ENCODE data around the gene BMPER.

BMPER gene

GRCh38 chr7:33905389-33906032 is at the start of gene BMPER:
BMPER (plus strand) TSS chr7:33905539; CDS start chr7:33905614, 75 bp downstream.
- DNase-seq = no peak

DNA sequence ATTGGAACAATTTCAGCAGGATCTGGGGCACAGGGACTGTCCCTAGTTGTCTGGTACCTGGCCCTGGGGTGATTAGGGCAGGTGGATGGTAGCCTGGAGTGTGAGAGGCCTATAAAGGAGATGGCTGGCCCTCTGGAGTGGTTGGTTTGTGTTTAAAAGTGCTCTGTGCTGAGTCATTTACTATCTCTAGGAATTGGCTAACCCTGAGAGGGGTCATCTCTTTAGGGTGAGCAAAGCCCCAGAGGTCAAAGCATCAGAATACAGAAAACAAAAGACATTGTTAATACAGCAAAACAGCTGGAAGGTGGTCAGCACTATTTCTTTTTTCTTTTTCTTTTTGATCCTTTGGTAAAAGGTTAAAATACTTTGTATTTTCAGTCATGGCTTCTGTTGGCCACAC is 43.4 kb upstream of the BMPER start:
- DNase-seq = no peak

DNA sequence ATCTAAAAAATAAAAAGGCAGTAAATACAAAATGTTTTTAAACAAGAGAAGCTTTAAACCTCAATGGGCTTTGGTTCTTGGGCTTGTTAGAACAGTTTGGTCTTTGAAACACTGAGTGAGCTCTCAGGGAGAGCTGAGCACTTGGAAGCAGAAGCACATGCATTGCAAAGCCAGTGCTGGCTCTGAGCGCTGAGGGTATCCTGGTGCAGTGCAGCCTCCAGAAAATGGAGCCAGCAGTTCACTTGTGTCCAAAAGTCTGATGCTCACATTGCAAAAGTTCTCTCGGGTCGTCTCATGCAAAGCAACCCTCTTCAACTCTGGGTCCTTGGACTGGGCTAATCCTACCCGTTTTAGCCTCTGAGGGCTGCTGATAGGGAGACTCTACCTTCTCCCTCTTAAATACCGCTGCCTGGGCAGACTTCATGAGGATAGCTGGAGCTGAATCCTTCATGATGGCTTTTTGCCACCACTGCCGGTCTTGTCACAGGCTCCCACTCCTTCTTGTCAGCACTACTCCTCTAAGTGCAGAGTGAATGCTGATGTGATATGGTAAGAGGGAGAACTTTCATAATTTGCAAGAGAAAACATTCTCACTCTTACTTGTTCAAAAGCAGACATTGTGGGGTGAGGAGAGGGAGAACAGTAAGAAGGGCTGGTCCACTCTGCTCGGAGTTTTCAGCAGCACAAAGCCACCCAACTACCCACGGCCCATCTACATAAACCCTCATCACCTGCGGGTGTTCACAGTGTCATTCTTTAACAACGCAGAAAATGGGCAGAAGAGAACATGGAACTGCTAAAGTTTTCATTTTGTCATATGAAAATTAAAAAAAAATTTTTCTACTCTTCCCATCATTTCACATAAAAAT is 42.2 kb upstream of the BMPER start:
- no peak for DNase-seq

GRCh38 chr7:33868166-33868565 is 37.2 kb upstream of the BMPER start:
- DNase-seq = no peak

DNA sequence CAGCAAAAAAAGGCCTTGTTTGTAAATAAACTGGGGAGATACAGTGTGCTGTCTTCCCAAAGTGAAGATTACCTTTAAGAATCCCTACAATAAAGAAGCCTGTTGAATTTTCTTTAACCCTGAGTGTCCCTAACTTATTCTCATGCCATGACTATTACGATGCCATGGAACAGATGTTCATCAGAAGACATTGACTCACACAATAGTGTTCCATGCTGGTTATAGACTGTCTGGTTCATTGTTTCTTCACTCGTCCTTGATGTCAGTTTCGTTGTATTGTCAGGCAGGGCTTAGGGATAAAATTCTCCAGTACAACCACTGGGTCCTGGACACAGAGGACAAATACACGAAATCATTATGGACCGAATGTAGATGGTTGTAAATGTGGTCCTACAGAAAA is 36.2 kb upstream of the BMPER start:
- DNase-seq = no peak

- DNase-seq = no peak
These were observed 35.2 kb upstream of the BMPER start for GRCh38 chr7:33870120-33870519.

DNA sequence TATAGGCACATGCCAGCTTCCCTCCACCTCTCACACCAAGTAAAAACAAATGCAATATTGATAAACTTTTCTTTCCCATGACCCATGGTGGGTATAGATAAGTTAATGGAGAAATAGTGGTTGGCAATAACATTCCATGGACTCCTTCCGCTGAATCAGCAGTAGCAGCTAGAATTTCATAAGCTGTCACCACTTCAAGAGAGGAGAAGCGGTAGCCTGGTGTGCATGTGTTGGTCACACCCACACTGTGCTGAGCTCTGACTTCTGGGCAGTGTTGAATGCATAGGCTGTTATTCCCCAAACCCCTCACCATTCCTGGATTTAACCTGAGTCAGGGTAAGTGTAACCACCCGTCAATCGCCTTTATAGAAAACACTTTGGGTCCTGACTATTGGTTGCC is 32.5 kb upstream of the BMPER start:
- DNase-seq = no peak

GRCh38 chr7:33873518-33873917 is 31.8 kb upstream of the BMPER start:
- DNase-seq = no peak

GRCh38 chr7:33873981-33874750 is 31.2 kb upstream of the BMPER start:
- no peak for DNase-seq

DNA sequence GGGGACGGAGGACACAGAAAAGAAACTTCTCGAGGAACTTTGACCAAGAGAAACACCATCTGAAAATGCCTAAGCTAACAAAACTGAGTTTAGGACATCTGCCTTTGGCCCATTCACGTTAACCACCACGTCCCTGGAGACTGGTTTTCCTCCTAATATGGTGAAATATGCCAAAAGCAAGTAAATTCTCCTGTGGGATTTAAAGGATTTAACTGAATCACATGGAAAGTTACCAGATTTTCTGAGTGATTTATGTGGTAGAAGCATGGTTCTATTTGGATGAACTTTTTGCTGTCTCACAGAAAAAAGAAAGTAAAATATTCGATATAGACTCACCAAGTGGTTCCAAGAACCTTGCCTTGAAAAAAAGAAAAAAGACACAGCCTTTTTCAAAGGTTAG is 30.4 kb upstream of the BMPER start:
- DNase-seq = no peak

DNA sequence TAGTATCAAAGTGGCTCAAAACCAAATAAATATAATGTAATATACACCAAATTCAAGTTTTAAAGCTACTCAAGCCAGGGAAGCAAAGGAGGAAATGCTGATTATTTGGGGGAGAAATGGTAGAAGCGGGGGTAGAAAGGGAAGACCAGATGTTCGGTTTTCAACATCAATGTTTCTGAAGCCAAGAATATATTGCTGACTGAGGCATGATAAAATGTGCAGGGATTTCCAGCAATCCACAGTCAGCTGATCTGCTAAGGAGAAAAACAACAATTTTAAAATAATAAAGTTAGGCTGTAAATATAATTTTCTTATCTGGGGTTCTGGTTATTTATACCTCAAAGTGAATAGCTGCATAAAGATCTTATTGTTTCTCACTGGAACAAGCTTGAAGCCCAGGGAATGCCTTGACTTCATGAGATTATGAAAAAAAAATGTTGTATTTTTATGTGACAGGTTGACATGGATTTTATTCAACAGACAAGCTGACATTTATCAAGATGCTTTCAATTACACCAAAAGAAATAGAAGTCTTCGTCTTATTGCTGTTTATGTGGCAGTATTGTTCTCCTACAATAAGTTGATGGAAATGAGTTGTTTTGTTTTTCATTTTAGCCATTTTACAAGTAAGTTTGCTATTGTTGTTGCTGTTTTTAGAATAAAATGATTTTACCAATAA is 28.6 kb upstream of the BMPER start:
- DNase-seq = no peak

DNA sequence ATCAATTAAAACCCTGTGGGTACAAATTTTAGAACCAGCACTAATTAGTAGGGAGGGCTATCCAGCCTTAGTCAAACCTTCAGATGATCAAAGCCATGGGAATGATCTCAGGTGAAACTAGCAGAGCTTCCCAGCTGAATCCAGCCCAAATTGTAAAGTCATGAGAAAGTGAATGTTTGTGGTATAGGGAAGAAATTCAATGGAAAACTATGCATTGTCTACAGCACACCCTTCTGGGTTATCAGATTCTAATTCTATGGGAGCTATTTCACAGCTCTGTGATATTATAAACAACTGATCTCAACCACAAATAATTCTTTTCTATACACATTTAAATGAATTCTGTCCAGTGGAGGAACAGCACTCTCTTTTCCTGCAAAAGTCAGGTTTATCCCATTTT is 24.6 kb upstream of the BMPER start:
- no peak for DNase-seq

DNA sequence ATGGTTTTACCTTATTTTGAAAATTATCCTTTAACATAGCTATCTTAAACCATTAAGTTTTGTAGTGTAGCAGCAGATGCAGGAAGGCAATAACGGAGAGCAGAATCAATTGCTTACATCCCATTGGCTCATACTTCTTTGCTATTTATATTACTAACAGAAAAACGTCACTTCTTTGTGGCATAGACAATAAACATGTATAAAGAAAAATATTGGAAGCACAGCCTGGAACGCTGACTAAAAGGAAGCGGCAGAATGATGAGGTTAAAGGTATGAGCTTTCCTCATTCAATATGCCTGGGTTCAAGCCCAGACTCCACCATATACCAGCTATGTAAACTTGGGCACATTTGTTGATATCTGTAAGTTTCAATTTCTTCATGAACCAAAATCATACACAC is 24.0 kb upstream of the BMPER start:
- no peak for DNase-seq

GRCh38 chr7:33882040-33882837 is 23.1 kb upstream of the BMPER start:
- no peak for DNase-seq

GRCh38 chr7:33882950-33883670 is 22.2 kb upstream of the BMPER start:
- no peak for DNase-seq

- DNase-seq = no peak
These were observed 21.7 kb upstream of the BMPER start for GRCh38 chr7:33883671-33883965.

- no peak for DNase-seq
These were observed 19.8 kb upstream of the BMPER start for GRCh38 chr7:33885290-33886148.

DNA sequence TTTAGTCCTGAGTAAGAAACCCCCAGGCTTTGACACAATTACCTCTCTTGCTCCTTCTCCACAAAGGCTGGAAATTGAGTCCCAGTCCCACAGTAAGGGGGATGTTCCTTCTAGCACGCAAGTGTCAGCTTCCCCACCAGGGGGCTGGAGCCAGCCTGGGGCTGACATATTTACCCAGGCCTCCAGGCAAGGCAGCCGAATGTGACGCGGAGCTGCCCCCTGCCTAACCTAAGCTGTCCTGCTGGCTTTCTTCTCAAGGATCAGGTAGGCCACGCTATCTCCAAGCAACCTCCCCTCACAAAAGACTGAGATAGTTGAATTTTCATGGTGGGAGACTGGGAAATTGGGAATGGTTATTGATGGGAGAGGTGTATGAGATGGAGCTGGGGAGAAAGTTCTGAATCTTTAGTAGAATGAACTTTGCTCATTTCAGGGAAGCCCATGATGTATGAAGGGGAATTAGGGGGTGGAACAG is 19.2 kb upstream of the BMPER start:
- DNase-seq = no peak

DNA sequence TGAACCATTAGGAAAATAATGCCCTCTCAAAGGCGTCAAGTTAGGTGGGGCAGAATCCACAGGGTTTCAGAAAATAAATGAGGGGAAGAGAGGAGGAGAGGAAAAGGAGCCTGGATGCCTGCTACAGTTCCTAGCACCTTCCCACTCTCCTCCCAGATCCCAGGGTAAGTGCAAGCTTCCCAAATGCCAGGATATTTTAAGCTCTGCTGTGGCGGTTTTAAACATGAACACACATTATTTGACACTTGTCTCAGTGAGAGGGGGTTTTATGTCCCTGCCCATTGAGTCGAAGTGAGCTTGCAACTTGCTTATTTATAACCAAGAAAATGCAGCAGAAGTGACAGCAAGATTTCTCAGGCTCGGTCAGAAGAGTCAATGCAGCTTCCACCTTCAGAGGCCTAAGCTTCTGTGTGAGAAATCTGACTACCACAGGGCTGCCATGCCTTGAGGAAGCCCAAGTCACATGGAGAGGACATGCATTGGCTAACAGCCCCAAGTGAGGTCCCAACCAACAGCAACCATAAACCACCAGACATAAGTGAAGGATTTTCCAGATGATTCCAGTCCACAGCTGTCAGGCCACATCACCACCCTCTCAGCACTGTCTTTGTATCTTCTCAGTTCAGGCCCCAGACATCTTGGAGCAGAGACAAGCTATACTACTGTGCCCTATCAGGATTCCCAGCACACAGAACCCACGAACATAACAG is 17.9 kb upstream of the BMPER start:
- DNase-seq = no peak

- no peak for DNase-seq
These were observed 17.2 kb upstream of the BMPER start for GRCh38 chr7:33888166-33888565.

Measured in AML-193 (cell line).